Neural progenitor cell (in vitro differentiated cells): ENCODE results near the gene PDCD11.

Experiments used
- CTCF ChIP-seq: fragments of 200-600 bp; sonication (generic); IDR thresholded peaks from 2 replicates; pipeline ENCODE4 v1.5.1; 2017; ENCODE audit warnings: antibody characterized with exemption, mild to moderate bottlenecking
- EZH2 ChIP-seq: fragments of 200-600 bp; sonication (generic); IDR thresholded peaks from 2 replicates; pipeline ENCODE4 v1.6.1; 2017; ENCODE audit warnings: antibody characterized with exemption, mild to moderate bottlenecking, moderate library complexity

GRCh38 chr10:103449208-103450144 lies 53.0 kb downstream of the PDCD11 start:
- TF ChIP-seq CTCF (no peak), EZH2 (no peak)
